Nephron progenitor cell (in vitro differentiated cells): ENCODE data around the gene CEP164.
A peak's percentile ranks its signal among the peaks of the same experiment; 100 is the strongest.

Experiments used
- DNase-seq: peaks from one replicate; pipeline ENCODE4 v3.0.0; 2021
- H3K27ac Mint-ChIP-seq: 2 replicates; pipeline ENCODE4 v1.8.0; 2021; ENCODE audit warnings: mild to moderate bottlenecking, moderate library complexity, mixed read lengths
- H3K27me3 Mint-ChIP-seq: 2 replicates; pipeline ENCODE4 v1.8.0; 2021; ENCODE audit warnings: mild to moderate bottlenecking, low read depth, mixed read lengths; ENCODE audit not compliant: poor library complexity
- H3K36me3 Mint-ChIP-seq: 2 replicates; pipeline ENCODE4 v1.8.0; 2021; ENCODE audit warnings: low read depth, mixed read lengths
- H3K4me1 Mint-ChIP-seq: 2 replicates; pipeline ENCODE4 v1.8.0; 2021; ENCODE audit warnings: mixed read lengths
- H3K4me3 Mint-ChIP-seq: 2 replicates; pipeline ENCODE4 v1.8.0; 2021; ENCODE audit warnings: mild to moderate bottlenecking, moderate library complexity, mixed read lengths
- H3K9me3 Mint-ChIP-seq: 2 replicates; pipeline ENCODE4 v1.8.0; 2021; ENCODE audit warnings: mild to moderate bottlenecking, moderate library complexity, mixed read lengths
- TF ChIP-seq, protein P1 (sequence below): fragments of 200-600 bp; sonication (generic); IDR thresholded peaks from 2 replicates; pipeline ENCODE4 v1.5.0; 2021; ENCODE audit warnings: antibody characterized with exemption

The CEP164 gene

DNA sequence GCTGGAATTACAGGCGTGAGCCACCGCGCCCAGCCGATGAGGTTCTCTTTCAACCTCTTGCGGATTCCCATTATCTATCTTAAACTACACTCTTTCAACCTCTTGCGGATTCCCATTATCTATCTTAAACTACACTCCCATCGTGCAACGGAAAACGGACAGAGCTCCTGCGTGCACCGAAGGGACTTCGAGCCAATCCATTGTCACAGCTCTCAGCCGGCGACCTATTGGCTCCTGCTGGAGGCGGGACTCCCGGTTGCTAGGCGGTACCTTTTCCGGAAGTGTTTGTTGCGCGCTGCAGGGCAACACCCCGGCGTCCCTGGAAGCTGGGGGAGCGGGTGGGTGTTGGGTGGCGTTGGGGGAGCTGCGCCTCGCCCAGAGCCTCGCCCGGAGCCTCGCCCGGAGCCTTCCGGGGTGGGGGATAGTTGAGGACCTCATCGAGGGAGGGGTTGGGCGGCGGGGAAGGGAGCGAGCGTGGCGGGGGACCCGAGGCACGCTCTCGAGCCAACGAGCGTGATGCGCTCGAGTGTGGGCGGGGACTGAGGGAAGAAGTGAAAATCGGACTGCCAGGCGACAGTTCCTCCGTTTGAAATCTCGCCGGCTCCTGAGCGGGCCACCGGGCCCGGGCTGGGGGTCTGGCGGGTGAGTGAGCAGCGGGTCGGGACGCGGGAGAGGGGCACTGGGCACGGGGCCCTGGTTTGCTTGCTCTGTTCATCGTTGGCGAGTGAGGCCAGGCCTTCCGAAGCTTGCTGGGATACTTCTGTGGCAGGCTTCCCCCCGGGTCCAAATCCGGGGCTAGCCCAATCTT is at the start of gene CEP164:
CEP164 (plus strand) TSS at position 288 of the 808 bp plus-strand sequence. CDS start 10,733 bp downstream, outside the sequence.
- H3K27me3 Mint-ChIP-seq = peaks cover 4% of the 10 kb centered on the region
- H3K27ac Mint-ChIP-seq = no peak within 1 kb of the TSS
- TF ChIP-seq, protein P1, sequence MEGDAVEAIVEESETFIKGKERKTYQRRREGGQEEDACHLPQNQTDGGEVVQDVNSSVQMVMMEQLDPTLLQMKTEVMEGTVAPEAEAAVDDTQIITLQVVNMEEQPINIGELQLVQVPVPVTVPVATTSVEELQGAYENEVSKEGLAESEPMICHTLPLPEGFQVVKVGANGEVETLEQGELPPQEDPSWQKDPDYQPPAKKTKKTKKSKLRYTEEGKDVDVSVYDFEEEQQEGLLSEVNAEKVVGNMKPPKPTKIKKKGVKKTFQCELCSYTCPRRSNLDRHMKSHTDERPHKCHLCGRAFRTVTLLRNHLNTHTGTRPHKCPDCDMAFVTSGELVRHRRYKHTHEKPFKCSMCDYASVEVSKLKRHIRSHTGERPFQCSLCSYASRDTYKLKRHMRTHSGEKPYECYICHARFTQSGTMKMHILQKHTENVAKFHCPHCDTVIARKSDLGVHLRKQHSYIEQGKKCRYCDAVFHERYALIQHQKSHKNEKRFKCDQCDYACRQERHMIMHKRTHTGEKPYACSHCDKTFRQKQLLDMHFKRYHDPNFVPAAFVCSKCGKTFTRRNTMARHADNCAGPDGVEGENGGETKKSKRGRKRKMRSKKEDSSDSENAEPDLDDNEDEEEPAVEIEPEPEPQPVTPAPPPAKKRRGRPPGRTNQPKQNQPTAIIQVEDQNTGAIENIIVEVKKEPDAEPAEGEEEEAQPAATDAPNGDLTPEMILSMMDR = no peak

DNA sequence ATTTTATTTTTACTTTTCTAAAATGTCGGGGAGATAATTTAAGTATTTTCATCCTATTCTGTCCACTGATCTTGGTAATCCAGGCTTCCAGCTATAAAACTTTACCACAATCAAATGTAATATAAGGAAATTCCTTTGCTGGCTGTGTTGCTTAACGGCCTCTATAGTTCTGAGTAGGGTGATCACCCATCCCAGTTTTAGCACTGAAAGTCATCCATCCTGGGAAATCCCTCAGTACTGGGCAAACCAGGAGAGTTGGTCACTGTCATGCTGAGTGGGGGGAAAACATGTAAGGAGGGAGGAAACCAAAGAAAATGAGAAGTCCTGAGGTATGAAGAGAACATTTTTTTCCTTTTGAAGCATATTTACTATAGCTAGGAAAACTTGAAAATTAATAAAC is 49.3 kb upstream of the CEP164 start:
- TF ChIP-seq, protein P1 = no peak
- Mint-ChIP-seq H3K4me3 (no peak overlapping the region), H3K4me1 (no peaks in the 10 kb centered on the region), H3K27ac (peak overlapping the region; percentile 72), H3K36me3 (peaks cover 66% of the 10 kb centered on the region), H3K9me3 (peaks cover 4% of the 10 kb centered on the region), H3K27me3 (no peaks in the 10 kb centered on the region)
- no peak for DNase-seq

More for the DNA sequence above, at the start of gene CEP164:
- DNase-seq = peak; percentile 89
- Mint-ChIP-seq H3K9me3 (peaks cover 4% of the 10 kb centered on the region), H3K36me3 (peaks cover 5% of the 10 kb centered on the region), H3K4me1 (peaks cover 6% of the 10 kb centered on the region), H3K4me3 (peak within 1 kb of the TSS; percentile 74)

DNA sequence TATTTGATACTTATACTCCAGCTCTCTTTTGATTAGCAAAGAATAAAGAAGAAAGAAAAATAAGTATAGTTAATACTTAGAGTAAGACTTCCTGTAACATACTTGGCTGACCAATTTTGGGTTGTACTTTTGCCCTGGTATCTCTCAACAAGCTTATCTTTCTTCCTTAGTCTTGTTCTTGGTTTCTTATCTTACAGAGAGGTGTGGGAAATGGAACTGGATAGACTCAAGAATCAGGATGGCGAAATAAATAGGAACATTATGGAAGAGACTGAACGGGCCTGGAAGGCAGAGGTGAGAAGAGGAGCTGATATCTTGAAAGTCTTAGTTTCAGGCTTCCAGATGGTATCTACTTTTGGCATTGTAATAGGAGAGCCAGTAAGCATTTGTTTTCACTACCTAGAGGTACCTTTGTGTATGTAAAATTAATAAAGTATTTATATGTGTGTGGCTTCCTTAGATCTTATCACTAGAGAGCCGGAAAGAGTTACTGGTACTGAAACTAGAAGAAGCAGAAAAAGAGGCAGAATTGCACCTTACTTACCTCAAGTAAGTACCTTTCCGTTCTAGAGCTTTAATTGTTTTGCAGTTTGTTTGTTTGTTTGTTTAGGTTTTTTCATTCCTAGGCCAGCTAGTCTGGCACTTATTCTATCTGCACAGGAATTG is 47.8 kb upstream of the CEP164 start:
- H3K27ac Mint-ChIP-seq = no peak overlapping the region
- H3K4me3 Mint-ChIP-seq = no peak overlapping the region
- TF ChIP-seq, protein P1 = no peak
- no peaks in the 10 kb centered on the region for H3K9me3 Mint-ChIP-seq
- no peaks in the 10 kb centered on the region for H3K27me3 Mint-ChIP-seq
- peaks cover 64% of the 10 kb centered on the region for H3K36me3 Mint-ChIP-seq
- no peaks in the 10 kb centered on the region for H3K4me1 Mint-ChIP-seq
- no peak for DNase-seq

DNA sequence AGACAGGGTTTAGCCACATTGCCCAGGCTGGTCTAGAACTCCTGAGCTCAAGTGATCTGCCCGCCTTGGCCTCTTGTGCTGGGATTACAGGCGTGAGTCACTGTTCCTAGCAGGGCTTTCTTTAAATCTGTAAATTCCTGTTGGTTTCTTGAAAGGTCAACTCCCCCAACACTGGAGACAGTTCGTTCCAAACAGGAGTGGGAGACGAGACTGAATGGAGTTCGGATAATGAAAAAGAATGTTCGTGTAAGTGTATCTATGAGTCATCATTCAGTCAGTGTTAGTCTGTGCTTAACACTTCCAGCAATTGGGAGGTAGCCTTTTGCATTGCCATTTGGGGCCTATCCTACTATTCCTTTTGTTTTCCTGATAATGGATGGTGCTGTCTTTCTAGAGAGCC is 46.5 kb upstream of the CEP164 start:
- TF ChIP-seq, protein P1 = no peak
- DNase-seq = no peak
- Mint-ChIP-seq H3K27me3 (no peaks in the 10 kb centered on the region), H3K36me3 (peaks cover 64% of the 10 kb centered on the region), H3K9me3 (no peaks in the 10 kb centered on the region), H3K4me1 (no peaks in the 10 kb centered on the region), H3K27ac (no peak overlapping the region), H3K4me3 (no peak overlapping the region)

DNA sequence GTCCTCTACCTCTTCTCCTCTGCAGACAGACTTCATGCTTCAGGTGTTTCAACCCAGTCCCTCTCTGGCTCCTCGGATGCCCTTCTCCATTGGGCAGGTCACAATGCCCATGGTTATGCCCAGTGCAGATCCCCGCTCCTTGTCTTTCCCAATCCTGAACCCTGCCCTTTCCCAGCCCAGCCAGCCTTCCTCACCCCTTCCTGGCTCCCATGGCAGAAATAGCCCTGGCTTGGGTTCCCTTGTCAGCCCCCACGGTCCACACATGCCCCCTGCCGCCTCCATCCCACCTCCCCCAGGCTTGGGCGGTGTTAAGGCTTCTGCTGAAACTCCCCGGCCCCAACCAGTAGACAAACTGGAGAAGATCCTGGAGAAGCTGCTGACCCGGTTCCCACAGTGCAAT is 45.8 kb upstream of the CEP164 start:
- TF ChIP-seq, protein P1 = no peak
- Mint-ChIP-seq H3K9me3 (no peaks in the 10 kb centered on the region), H3K4me1 (no peaks in the 10 kb centered on the region), H3K27ac (peak overlapping the region; percentile 7), H3K4me3 (no peak overlapping the region), H3K36me3 (peaks cover 68% of the 10 kb centered on the region), H3K27me3 (no peaks in the 10 kb centered on the region)
- no peak for DNase-seq
